Trophoblast cell (in vitro differentiated cells and primary cell): Measurements from ENCODE around the gene IL6ST.

Source experiments
- DNase-seq, 2 donors: peaks; one replicate each; pipeline ENCODE4 v3.0.0-alpha.2; 2016
- H2AFZ ChIP-seq: 2 replicates; pipeline ENCODE4 v1.6.1; 2013; ENCODE audit warnings: low read length, moderate library complexity, mild to moderate bottlenecking; ENCODE audit not compliant: insufficient read depth, poor library complexity
- H2AK5ac ChIP-seq: 2 replicates; pipeline ENCODE4 v1.6.1; 2013; ENCODE audit warnings: mild to moderate bottlenecking, low read length
- H2BK120ac ChIP-seq: 2 replicates; pipeline ENCODE4 v1.6.1; 2013; ENCODE audit warnings: low read length, mild to moderate bottlenecking, moderate library complexity; ENCODE audit not compliant: insufficient read depth, poor library complexity
- H2BK12ac ChIP-seq: 2 replicates; pipeline ENCODE4 v1.6.1; 2013; ENCODE audit warnings: mild to moderate bottlenecking, low read length, moderate library complexity
- H2BK5ac ChIP-seq: 2 replicates; pipeline ENCODE4 v1.6.1; 2013; ENCODE audit warnings: low read length, low read depth, moderate library complexity, mild to moderate bottlenecking; ENCODE audit not compliant: poor library complexity
- H3K14ac ChIP-seq: 2 replicates; pipeline ENCODE4 v1.6.1; 2013; ENCODE audit warnings: mild to moderate bottlenecking, low read length
- H3K18ac ChIP-seq: 2 replicates; pipeline ENCODE4 v1.6.1; 2013; ENCODE audit warnings: mild to moderate bottlenecking, low read length
- H3K23ac ChIP-seq: 2 replicates; pipeline ENCODE4 v1.6.1; 2013; ENCODE audit warnings: low read length
- H3K27ac ChIP-seq: 2 replicates; pipeline ENCODE4 v1.5.1; 2013; ENCODE audit warnings: low read depth, mild to moderate bottlenecking, inconsistent platforms, low read length, moderate library complexity
- H3K27me3 ChIP-seq: 2 replicates; pipeline ENCODE4 v1.6.1; 2013; ENCODE audit warnings: inconsistent platforms, mild to moderate bottlenecking, low read length, moderate library complexity; ENCODE audit not compliant: insufficient read depth
- H3K36me3 ChIP-seq, 2 experiments: 1 replicate in 1 of 2; 2 replicates in 1 of 2; pipeline ENCODE4 v1.6.1; 2013; ENCODE audit warnings: low read length in 2 of 2, mild to moderate bottlenecking in 2 of 2, moderate library complexity in 1 of 2; ENCODE audit not compliant: insufficient read depth in 2 of 2, control insufficient read depth in 1 of 2
- H3K4ac ChIP-seq: 2 replicates; pipeline ENCODE4 v1.6.1; 2013; ENCODE audit warnings: low read depth, mild to moderate bottlenecking, low read length, moderate library complexity
- H3K4me1 ChIP-seq, 2 experiments: 1 replicate in 1 of 2; 2 replicates in 1 of 2; pipeline ENCODE4 v1.6.1; 2013; ENCODE audit warnings: low read length in 2 of 2, mild to moderate bottlenecking in 2 of 2, moderate library complexity in 1 of 2; ENCODE audit not compliant: insufficient read depth in 2 of 2, control insufficient read depth in 1 of 2
- H3K4me2 ChIP-seq: 2 replicates; pipeline ENCODE4 v1.6.1; 2013; ENCODE audit warnings: inconsistent platforms, mild to moderate bottlenecking, low read length, moderate library complexity
- H3K4me3 ChIP-seq: 2 replicates; pipeline ENCODE4 v1.5.1; 2013; ENCODE audit warnings: mild to moderate bottlenecking, low read depth, low read length, inconsistent platforms
- H3K79me1 ChIP-seq: one replicate; pipeline ENCODE4 v1.6.1; 2013; ENCODE audit warnings: low read length
- H3K79me2 ChIP-seq: 2 replicates; pipeline ENCODE4 v1.6.1; 2013; ENCODE audit warnings: low read length, mild to moderate bottlenecking; ENCODE audit not compliant: control insufficient read depth, insufficient read depth, poor library complexity
- H3K9ac ChIP-seq: 2 replicates; pipeline ENCODE4 v1.6.1; 2013; ENCODE audit warnings: mild to moderate bottlenecking, low read length
- H3K9me3 ChIP-seq: 2 replicates; pipeline ENCODE4 v1.6.1; 2013; ENCODE audit warnings: low read depth, mild to moderate bottlenecking, control low read depth, inconsistent platforms, low read length; ENCODE audit not compliant: insufficient read depth
- H4K12ac ChIP-seq: 2 replicates; pipeline ENCODE4 v1.6.1; 2013; ENCODE audit warnings: low read depth, mild to moderate bottlenecking, low read length, moderate library complexity
- H4K8ac ChIP-seq: 2 replicates; pipeline ENCODE4 v1.6.1; 2013; ENCODE audit warnings: low read depth, mild to moderate bottlenecking, low read length, moderate library complexity
- H4K91ac ChIP-seq: one replicate; pipeline ENCODE4 v1.6.1; 2013; ENCODE audit warnings: low read depth, mild to moderate bottlenecking, low read length, moderate library complexity
- WGBS: extraction: QIAGEN DNeasy Blood & Tissue Kit; methylation state at CpG from one replicate; pipeline ENCODE4 v1.1.7; 2013; ENCODE audit warnings: missing lambda C conversion rate; ENCODE audit not compliant: insufficient read length, insufficient coverage; ENCODE audit errors: extremely low coverage; 5-methylcytosine and 5-hydroxymethylcytosine counted together

IL6ST gene

DNA sequence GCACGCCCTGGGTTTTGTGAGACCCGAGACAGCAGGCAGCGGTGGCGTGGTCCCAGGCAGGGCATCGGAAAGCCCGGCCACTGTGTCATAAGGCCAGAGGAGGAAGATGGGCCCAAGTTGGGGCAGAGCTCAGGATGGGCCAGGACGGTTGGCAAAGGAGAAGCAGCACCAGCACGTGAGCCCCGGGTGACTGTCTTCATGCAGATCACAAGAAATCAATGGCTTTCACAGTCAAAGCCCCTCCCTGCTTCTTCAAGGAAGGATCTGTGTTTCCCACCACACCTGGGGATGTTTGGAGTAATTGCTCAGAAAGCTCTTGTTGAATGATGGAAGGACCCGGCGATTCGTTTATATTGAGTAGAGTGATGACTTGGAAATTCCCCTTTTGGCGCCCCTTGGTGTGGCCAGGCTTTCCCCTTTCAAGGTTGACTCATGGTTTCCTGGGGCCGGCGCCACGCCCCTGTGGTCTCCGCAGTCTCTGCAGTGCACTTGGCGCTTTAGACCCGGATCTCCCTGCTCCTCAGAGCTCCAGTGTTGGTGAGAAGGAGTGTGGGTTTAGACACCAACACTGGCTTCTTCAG is 91.6 kb downstream of the IL6ST start:
- Histone ChIP-seq H3K14ac (no peak overlapping the region), H3K27me3 (no peaks in the 10 kb centered on the region), H2AFZ (no peak overlapping the region), H3K4me3 (no peak overlapping the region), H4K91ac (no peak overlapping the region), H3K23ac (no peak overlapping the region), H3K27ac (no peak overlapping the region), H3K4me2 (no peak overlapping the region), H3K9me3 (no peaks in the 10 kb centered on the region), H2BK12ac (no peak overlapping the region), H4K12ac (no peak overlapping the region), H3K79me2 (no peaks in the 10 kb centered on the region), H4K8ac (no peak overlapping the region), H2AK5ac (no peak overlapping the region), H2BK5ac (no peak overlapping the region), H2BK120ac (no peak overlapping the region), H3K9ac (no peak overlapping the region), H3K4ac (no peak overlapping the region), H3K4me1 (no peaks in the 10 kb centered on the region), H3K18ac (no peak overlapping the region), H3K36me3 (no peaks in the 10 kb centered on the region), H3K79me1 (no peaks in the 10 kb centered on the region)
- WGBS, result no CpG with 5 or more reads among the region's 19 CpGs
- DNase-seq, result peak in 1 of 2 donors; percentile 30

DNA sequence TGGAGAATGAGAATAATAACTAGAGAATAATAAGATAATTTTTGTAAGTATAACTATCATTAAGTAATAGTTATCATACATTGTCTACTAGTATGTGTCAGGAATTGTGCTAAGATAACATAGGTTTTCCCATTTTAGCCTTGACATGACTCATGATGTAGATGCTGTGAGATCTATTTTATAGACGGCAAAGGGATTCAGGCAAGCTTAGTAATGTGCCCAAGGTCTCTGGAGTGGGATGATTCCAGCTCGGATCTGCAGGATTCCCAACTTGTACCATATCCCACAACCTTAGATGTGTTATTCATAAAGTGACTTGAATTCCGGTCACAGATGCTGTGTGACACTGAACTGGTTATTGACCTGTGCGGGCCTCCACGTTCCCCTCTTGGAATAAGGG is 92.1 kb downstream of the IL6ST start:
- Histone ChIP-seq H3K4me3 (no peak overlapping the region), H3K23ac (no peak overlapping the region), H2AFZ (no peak overlapping the region), H3K27ac (no peak overlapping the region), H3K27me3 (no peaks in the 10 kb centered on the region), H4K8ac (no peak overlapping the region), H3K14ac (no peak overlapping the region), H3K4ac (no peak overlapping the region), H3K79me1 (no peaks in the 10 kb centered on the region), H3K4me1 (peaks cover 4% of the 10 kb centered on the region in 2 experiments), H3K18ac (no peak overlapping the region), H3K9me3 (no peaks in the 10 kb centered on the region), H2AK5ac (no peak overlapping the region), H2BK120ac (no peak overlapping the region), H4K12ac (no peak overlapping the region), H3K9ac (no peak overlapping the region), H3K79me2 (no peaks in the 10 kb centered on the region), H3K4me2 (no peak overlapping the region), H2BK5ac (no peak overlapping the region), H2BK12ac (no peak overlapping the region), H3K36me3 (no peaks in the 10 kb centered on the region), H4K91ac (no peak overlapping the region)
- WGBS, result no CpG with 5 or more reads among the region's 5 CpGs
- DNase-seq, result no peak

DNA sequence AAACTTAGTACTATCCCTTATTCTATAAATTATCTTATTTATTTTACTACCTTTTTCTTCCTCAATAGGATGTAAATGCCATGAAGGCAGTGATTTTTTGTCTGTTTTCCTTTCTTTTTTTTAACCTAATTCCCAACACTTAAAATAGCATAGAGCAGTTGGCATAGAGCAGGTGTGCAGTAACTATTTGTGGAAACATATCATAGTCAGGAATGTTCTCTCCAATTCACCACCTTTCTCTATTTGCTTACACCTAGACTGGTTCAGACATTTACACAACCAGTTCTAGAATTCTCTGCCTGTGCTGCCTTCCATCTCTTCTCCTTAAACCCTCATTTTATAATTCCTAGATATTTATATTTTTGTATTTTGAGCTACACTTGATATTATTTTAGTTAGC is 94.0 kb downstream of the IL6ST start:
- Histone ChIP-seq H2BK5ac (no peak overlapping the region), H3K9me3 (no peaks in the 10 kb centered on the region), H3K27ac (no peak overlapping the region), H2BK12ac (no peak overlapping the region), H3K79me2 (no peaks in the 10 kb centered on the region), H4K91ac (no peak overlapping the region), H3K23ac (no peak overlapping the region), H2BK120ac (no peak overlapping the region), H3K4me3 (no peak overlapping the region), H3K4me1 (peaks cover 4 to 8% of the 10 kb centered on the region in 2 experiments), H4K12ac (no peak overlapping the region), H4K8ac (no peak overlapping the region), H3K4ac (no peak overlapping the region), H3K27me3 (no peaks in the 10 kb centered on the region), H3K18ac (no peak overlapping the region), H3K14ac (no peak overlapping the region), H3K4me2 (no peak overlapping the region), H3K79me1 (no peaks in the 10 kb centered on the region), H3K9ac (no peak overlapping the region), H3K36me3 (no peaks in the 10 kb centered on the region), H2AK5ac (no peak overlapping the region), H2AFZ (no peak overlapping the region)
- no peak for DNase-seq

DNA sequence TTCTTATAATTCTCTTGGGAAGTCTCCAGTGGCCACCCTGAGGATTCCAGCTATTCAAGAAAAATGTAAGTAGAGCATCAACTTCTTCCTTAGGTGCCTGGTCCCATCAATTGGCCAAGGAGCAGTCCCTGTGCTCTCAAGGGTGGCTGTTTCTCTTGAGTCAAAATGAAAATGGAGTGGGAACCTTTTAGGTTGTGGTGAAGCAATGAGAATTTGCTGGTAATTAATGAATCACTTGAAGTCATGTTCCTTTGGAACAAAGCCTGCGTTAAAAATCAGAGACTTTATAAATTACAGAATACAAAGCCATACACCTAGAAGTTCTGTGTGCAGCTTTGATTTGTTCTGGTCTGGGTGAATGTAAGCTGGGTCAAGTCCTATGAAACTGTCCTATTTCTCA is 94.7 kb downstream of the IL6ST start:
- H3K23ac ChIP-seq, result no peak overlapping the region
- no peak overlapping the region for H3K27ac ChIP-seq
- H4K12ac ChIP-seq, result no peak overlapping the region
- H2AFZ ChIP-seq, result no peak overlapping the region
- H2AK5ac ChIP-seq, result no peak overlapping the region
- peaks cover 4 to 8% of the 10 kb centered on the region in 2 experiments for H3K4me1 ChIP-seq
- WGBS, result no CpG with 5 or more reads among the region's 1 CpG
- H2BK5ac ChIP-seq, result no peak overlapping the region
- no peak for DNase-seq
- no peak overlapping the region for H4K91ac ChIP-seq
- no peaks in the 10 kb centered on the region for H3K36me3 ChIP-seq
- no peak overlapping the region for H3K4ac ChIP-seq
- no peaks in the 10 kb centered on the region for H3K79me1 ChIP-seq
- H2BK12ac ChIP-seq, result no peak overlapping the region
- no peak overlapping the region for H3K18ac ChIP-seq
- H3K27me3 ChIP-seq, result no peaks in the 10 kb centered on the region
- no peak overlapping the region for H3K4me2 ChIP-seq
- no peak overlapping the region for H3K14ac ChIP-seq
- no peak overlapping the region for H2BK120ac ChIP-seq
- H4K8ac ChIP-seq, result no peak overlapping the region
- no peak overlapping the region for H3K4me3 ChIP-seq
- no peaks in the 10 kb centered on the region for H3K9me3 ChIP-seq
- H3K9ac ChIP-seq, result no peak overlapping the region
- no peaks in the 10 kb centered on the region for H3K79me2 ChIP-seq
